Ammon's horn (tissue), 1 donor: ENCODE measurements around the gene PLEKHM1.

Experiments
- DNase-seq: peaks from one replicate; pipeline ENCODE4 v3.0.0-alpha.2; 2016; ENCODE audit warnings: low spot score

The PLEKHM1 gene

DNA sequence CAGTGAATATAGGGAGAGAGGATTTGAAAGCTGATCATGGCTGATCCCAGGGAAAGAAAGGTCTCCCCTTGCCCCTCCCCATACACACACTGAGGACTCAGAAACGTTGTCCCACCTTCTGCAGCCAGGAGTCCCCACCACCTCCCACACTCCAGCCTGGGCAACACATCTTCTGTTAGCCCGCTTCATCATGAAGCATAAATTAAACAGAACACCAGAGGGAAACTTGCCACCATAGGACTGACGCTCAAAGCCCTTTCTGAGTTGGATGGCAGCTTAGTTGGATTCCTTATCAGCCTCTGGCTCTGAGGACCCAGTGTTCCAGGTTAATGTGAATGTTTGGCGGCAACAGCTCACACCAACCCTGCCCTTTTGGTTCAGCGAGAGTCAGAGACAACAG, 91.7 kb downstream of the PLEKHM1 start:
- DNase-seq, result no peak

GRCh38 chr17:45397796-45398195, 92.7 kb downstream of the PLEKHM1 start:
- DNase-seq, result no peak

DNA sequence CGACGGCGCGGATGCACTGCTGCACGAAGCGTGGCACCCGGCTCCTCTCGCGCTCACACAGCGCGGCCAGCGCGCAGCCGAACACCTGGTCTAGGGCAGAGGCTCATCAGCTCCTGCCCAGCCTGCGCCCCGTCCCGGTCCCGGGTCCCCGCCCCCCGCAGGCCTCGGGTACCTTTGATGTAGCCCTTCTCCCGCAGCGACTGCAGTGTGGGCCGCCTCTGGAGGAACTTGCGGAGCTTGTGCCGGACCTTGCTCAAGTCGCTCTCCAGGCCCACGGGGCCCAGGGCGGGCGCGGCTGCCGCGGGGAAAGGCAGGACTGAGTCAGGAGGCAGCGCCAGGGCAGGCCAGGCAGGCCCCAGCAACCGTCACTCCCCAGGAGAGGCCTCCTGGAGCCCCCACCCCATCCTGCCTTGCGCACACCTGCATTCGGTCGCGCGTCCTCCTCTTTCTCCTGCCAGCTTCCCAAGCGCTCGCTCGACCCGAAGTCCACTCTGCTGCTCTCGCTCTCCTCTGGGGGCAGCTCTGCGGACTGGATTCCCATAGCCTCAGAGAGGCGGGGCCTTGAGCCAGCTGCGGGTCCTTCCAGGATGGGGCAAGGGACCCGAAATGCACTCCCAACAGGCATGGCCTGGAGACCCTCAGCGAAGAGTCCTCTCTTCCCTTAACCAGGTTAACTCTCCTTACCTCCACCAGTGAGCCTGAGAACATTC, 93.9 kb downstream of the PLEKHM1 start:
- no peak for DNase-seq

DNA sequence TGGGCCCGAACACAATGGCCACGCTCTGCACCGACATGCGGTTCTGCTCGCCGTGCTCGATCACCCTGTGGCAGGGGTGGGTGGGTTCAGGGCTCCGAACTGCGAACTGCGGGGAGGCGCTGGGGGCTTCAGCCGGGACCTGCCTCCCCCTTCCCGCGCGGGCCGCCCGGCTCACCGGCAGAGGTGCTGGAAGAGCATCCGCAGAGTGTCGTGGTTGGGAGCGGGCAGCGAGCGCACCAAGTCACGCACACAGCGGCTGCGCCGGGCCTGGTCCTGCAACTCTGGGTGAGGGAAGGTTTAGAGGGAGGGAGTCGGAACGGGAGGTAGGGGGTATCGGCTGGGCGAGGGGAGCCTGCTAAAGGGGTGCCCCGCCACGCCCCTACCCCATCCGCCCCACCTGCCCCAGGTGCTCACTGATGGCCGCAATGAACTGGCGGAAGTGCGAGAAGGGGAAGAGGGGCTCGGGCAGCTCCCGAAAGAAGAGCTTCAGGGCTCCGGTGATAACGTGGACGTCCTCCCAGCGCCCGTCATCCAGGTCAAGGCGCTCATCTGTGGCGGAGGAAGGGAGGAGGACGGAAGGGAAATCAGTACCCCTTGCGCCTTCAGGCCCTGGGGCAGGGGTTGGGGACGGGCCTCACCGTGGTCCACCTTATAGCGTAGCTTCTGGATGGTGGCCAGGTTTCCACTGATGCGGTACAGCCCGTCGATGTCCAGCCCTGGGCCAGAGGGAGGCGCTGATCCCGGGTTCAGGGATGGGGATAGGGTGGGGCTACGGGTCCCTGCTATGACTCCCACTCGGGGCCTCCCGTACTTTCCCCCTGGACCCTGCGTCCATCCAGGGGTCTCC, 94.7 kb downstream of the PLEKHM1 start:
- no peak for DNase-seq

GRCh38 chr17:45394913-45395568, 95.5 kb downstream of the PLEKHM1 start:
- DNase-seq, result peak; percentile 79

GRCh38 chr17:45394564-45394912, 96.0 kb downstream of the PLEKHM1 start:
- DNase-seq, result no peak

DNA sequence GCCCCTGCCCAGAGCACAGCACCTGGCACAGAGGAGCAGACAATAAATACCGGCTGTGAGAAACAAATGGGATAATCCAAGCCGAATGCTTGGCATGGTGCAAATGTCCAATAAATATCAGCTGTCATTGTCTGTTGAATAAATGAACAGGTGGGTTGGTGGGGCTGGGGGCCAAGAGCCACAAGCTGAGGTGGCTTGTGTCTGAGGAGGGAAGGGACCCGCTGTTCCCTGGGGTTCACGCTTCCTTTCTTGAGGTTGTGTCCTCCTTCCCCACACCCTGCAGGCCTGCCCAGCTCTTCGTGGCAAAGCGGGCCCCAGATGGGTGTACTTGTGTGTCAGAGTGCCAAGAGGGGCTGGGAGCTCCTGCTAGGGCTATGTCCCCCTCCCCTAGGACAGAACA, 96.4 kb downstream of the PLEKHM1 start:
- no peak for DNase-seq

GRCh38 chr17:45393411-45393810, 97.1 kb downstream of the PLEKHM1 start:
- no peak for DNase-seq

DNA sequence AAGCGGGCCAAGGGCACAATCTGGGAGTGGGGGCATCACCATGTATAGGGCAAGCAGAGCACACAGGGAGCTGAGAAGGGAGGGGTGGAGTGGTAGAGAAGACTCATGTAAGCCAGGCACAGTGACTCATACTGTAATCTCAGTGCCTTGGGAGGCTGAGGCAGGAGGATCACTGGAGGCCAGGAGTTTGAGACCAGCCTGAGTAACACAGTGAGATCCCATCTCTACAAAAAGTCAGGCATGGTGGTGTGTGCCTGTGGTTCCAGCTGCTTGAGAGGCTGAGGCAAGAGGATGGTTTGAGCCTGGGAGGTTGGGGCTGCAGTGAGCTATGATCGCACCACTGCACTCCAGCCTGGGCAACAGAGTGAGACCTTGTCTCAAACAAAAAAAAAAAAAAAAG, 98.6 kb downstream of the PLEKHM1 start:
- DNase-seq, result no peak

DNA sequence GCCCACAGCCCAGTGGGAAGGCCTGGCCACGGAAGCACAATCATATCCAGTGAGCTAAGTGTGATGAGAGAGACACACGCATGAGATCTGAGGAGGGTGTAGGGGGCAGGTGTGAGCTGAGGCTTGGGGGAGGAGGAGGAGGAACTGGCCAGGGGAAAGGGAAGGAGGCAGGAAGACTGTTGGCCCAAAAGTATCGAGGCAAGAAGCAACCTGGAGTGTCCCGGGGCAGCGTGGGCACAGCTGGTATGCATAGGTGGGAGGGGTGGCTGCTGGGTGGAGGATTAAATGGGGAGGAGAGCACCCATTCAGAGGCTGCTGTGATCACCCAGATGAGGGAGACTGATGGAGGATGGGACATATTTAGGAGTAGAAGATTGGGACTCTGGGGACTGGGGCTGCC, 99.2 kb downstream of the PLEKHM1 start:
- no peak for DNase-seq

DNA sequence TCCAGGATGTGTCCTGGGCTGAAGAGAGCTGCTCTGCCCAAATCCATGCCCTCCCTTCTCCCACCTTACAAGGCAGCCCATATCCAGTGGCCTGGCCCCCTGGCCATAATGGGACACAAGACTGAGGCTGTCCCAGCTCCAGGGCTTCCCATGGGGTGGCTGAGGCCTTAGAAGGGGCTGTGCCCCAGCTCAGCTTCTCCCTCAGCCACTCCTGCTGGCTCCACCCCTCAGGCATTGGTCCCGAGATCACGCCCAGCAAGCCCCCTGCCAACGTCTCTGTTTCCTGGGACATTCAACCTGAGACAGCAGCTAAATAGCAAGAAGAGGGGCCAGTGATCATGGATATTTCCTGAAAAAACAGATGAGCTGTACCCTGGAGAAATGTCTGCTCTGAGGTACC, 101.2 kb downstream of the PLEKHM1 start:
- DNase-seq, result no peak

GRCh38 chr17:45388604-45389325, 101.8 kb downstream of the PLEKHM1 start:
- DNase-seq, result no peak

DNA sequence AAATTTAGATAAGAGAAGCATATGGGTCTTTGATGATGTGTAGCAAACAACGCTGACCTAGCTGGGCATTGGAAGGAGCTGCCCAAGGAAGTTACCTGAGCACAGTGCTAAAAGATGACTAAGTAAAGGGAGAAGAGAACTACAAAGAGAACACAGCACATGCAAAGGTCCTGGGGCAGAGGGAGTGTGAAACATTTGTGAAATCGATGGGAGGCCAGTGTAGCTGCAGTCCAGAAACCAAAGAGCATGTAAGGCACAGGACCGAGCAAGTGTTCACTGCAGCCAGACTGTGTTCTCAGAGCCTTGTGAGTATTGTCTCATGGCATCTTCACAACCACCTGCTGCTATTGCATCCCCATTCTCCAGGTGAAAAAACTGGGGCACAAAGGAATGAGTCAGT, 102.8 kb downstream of the PLEKHM1 start:
- no peak for DNase-seq

- DNase-seq, result no peak
Measured at GRCh38 chr17:45386178-45386577, 104.3 kb downstream of the PLEKHM1 start.
